Activated CD4-positive, alpha-beta T cell treated with anti-CD3 and anti-CD28 coated beads, Interleukin-2, amount 50 U/mL, for 24 hours (primary cell): Measurements from ENCODE around the gene KCNT2.
"Not testable (repeated sequence)": the region's sequence is repeated elsewhere in the genome, so short reads cannot be mapped to it uniquely, and the experiment has no call there.

Experiments
- DNase-seq, 2 donors: peaks; one replicate each; pipeline ENCODE4 v3.0.0-alpha.2; 2020; ENCODE audit warnings: low read depth in 1 of 2, low spot score in 1 of 2

KCNT2 gene

GRCh38 chr1:196516373-196516772, 91.9 kb downstream of the KCNT2 start:
- DNase-seq, result no peak

GRCh38 chr1:196515904-196516303, 92.3 kb downstream of the KCNT2 start:
- DNase-seq, result no peak

GRCh38 chr1:196513821-196514220, 94.4 kb downstream of the KCNT2 start:
- no peak for DNase-seq

- DNase-seq, result no peak
Measured at GRCh38 chr1:196510451-196510850, 97.8 kb downstream of the KCNT2 start.

- not testable (repeated sequence) for DNase-seq
Measured at GRCh38 chr1:196504224-196504623, 104.0 kb downstream of the KCNT2 start.

GRCh38 chr1:196502437-196502836, 105.8 kb downstream of the KCNT2 start:
- no peak for DNase-seq

- no peak for DNase-seq
Measured at GRCh38 chr1:196501760-196502428, 106.3 kb downstream of the KCNT2 start.

GRCh38 chr1:196497817-196498216, 110.4 kb downstream of the KCNT2 start:
- no peak for DNase-seq

- no peak for DNase-seq
Measured at GRCh38 chr1:196494766-196495165, 113.5 kb downstream of the KCNT2 start.

GRCh38 chr1:196493881-196494280, 114.4 kb downstream of the KCNT2 start:
- no peak for DNase-seq

GRCh38 chr1:196488579-196488978, 119.7 kb downstream of the KCNT2 start:
- DNase-seq, result no peak

- DNase-seq, result no peak
Measured at GRCh38 chr1:196486346-196486745, 121.9 kb downstream of the KCNT2 start.

GRCh38 chr1:196481616-196482015, 126.6 kb downstream of the KCNT2 start:
- no peak for DNase-seq

GRCh38 chr1:196477262-196477661, 131.0 kb downstream of the KCNT2 start:
- no peak for DNase-seq

GRCh38 chr1:196467230-196467925, 140.9 kb downstream of the KCNT2 start:
- no peak for DNase-seq

- no peak for DNase-seq
Measured at GRCh38 chr1:196466654-196467053, 141.6 kb downstream of the KCNT2 start.

GRCh38 chr1:196466166-196466565, 142.1 kb downstream of the KCNT2 start:
- no peak for DNase-seq

- no peak for DNase-seq
Measured at GRCh38 chr1:196464480-196464941, 143.7 kb downstream of the KCNT2 start.

- DNase-seq, result no peak
Measured at GRCh38 chr1:196462086-196462485, 146.2 kb downstream of the KCNT2 start.

GRCh38 chr1:196461521-196461920, 146.7 kb downstream of the KCNT2 start:
- no peak for DNase-seq

- no peak for DNase-seq
Measured at GRCh38 chr1:196459383-196459782, 148.9 kb downstream of the KCNT2 start.

- no peak for DNase-seq
Measured at GRCh38 chr1:196454792-196455191, 153.4 kb downstream of the KCNT2 start.

GRCh38 chr1:196451103-196451502, 157.1 kb downstream of the KCNT2 start:
- DNase-seq, result no peak
